K562 (cell line): Measurements from ENCODE around the gene SORCS2. TPM values are rescaled to one million over a fixed set of nuclear protein-coding genes. Genes with fewer than 3 reads are reported as not detected.

Source experiments
- ATAC-seq: fragments of 200-7000 bp; cut with Tn5 transposase; 3 replicates; pipeline ENCODE4 v1.9.1; 2020; ENCODE audit warnings: moderate library complexity
- BruUV-seq: library from RNA; stranded (reverse); fragments of 400-500 nt; replicated peaks from 2 replicates; lab custom pipeline; 2021; lab: Mats Ljungman, UMichigan
- CTCF ChIA-PET: fragments of 300-600 bp; formaldehyde crosslinking; extraction: SDS; loops from one replicate; lab custom pipeline; 2021; ENCODE audit warnings: low intra/inter-chr PET ratio; lab: Yijun Ruan, JAX
- POLR2A ChIA-PET: fragments of 300-600, 350-650 bp; sonication (Branson Sonifier 250); formaldehyde crosslinking; extraction: SDS; loops from one replicate; lab custom pipeline; 2021; ENCODE audit warnings: antibody characterized with exemption, inconsistent platforms; lab: Yijun Ruan, JAX
- DNase-seq, 4 experiments: peaks; one replicate each; pipeline versions ENCODE4 v3.0.0 to v3.0.0-alpha.2; 2011 to 2018; ENCODE audit warnings: low spot score in 3 of 4, mixed read lengths in 3 of 4; ENCODE audit errors: extremely low read depth in 1 of 4
- FAIRE-seq: peaks from 2 replicates; lab custom pipeline; 2011; peaks lifted over from hg19 to GRCh38; lab: Jason Lieb, UNC
- H2AFZ ChIP-seq: 2 replicates; pipeline ENCODE4 v1.6.0; 2011; ENCODE audit warnings: low read depth, low read length, control low read depth, inconsistent platforms
- H3K27ac ChIP-seq: fragments of 200-600 bp; 3 replicates; pipeline ENCODE4 v1.8.0; 2011; ENCODE audit warnings: low read depth, mild to moderate bottlenecking, control low read depth, inconsistent platforms, low read length, moderate library complexity, mixed read lengths; ENCODE audit errors: extremely low read depth
- H3K27me3 ChIP-seq, 2 experiments: fragments of 300-600 bp in 1 of 2; 2 replicates in 1 of 2; 3 replicates in 1 of 2; pipeline versions ENCODE4 v1.6.0 to v1.8.0; 2011; ENCODE audit warnings: inconsistent platforms in 2 of 2, low read length in 2 of 2, mild to moderate bottlenecking in 1 of 2, mixed read lengths in 1 of 2, moderate library complexity in 1 of 2; ENCODE audit not compliant: control insufficient read depth in 2 of 2, insufficient read depth in 2 of 2
- H3K36me3 ChIP-seq: fragments of 300-600 bp; 3 replicates; pipeline ENCODE4 v1.8.0; 2011; ENCODE audit warnings: mild to moderate bottlenecking, low read length, inconsistent platforms; ENCODE audit not compliant: control insufficient read depth, insufficient read depth
- H3K4me1 ChIP-seq, 2 experiments: fragments of 200-600 bp in 1 of 2; replicated peaks in 1 of 2; 2 replicates in 1 of 2; 3 replicates in 1 of 2; pipeline versions ENCODE4 v1.5.1 to v1.8.0; 2011; ENCODE audit warnings: inconsistent platforms in 2 of 2, low read length in 2 of 2, mild to moderate bottlenecking in 1 of 2, mixed read lengths in 1 of 2, moderate library complexity in 1 of 2; ENCODE audit not compliant: control insufficient read depth in 2 of 2, insufficient read depth in 2 of 2
- H3K4me2 ChIP-seq: 2 replicates; pipeline ENCODE4 v1.6.1; 2011; ENCODE audit warnings: low read length, control low read depth, inconsistent platforms, mixed read lengths; ENCODE audit not compliant: insufficient read depth
- H3K4me3 ChIP-seq: fragments of 200-600 bp; sonication (generic), shearing (Covaris generic); 2 replicates; pipeline ENCODE4 v1.5.1; 2016; ENCODE audit warnings: control low read depth, inconsistent platforms
- H3K79me2 ChIP-seq: fragments of 200-600 bp; 3 replicates; pipeline ENCODE4 v1.8.0; 2011; ENCODE audit warnings: low read length, inconsistent platforms; ENCODE audit not compliant: control insufficient read depth, insufficient read depth
- H3K9ac ChIP-seq, 2 experiments: 2 replicates each; pipeline versions ENCODE4 v1.6.0 to v1.6.1; 2011; ENCODE audit warnings: low read depth in 2 of 2, low read length in 2 of 2, control low read depth in 1 of 2, inconsistent platforms in 1 of 2, mild to moderate bottlenecking in 1 of 2, mixed read lengths in 1 of 2; ENCODE audit not compliant: insufficient read depth in 1 of 2
- H3K9me1 ChIP-seq: one replicate; pipeline ENCODE4 v1.6.0; 2011; ENCODE audit warnings: inconsistent platforms, mild to moderate bottlenecking, low read length, moderate library complexity; ENCODE audit not compliant: control insufficient read depth, insufficient read depth
- H3K9me3 ChIP-seq: replicated peaks from 2 replicates; pipeline ENCODE4 v1.5.1; 2011; ENCODE audit warnings: low read depth, low read length, inconsistent platforms; ENCODE audit not compliant: control insufficient read depth, insufficient read depth
- H4K20me1 ChIP-seq: replicated peaks from 2 replicates; pipeline ENCODE4 v1.6.1; 2011; ENCODE audit warnings: low read length, inconsistent platforms, mixed read lengths; ENCODE audit not compliant: control insufficient read depth, insufficient read depth
- CBX2 ChIP-seq: fragments of 200-600 bp; sonication (generic); IDR thresholded peaks from one replicate; pipeline ENCODE4 v1.6.1; 2012; ENCODE audit warnings: mild to moderate bottlenecking, low read length, inconsistent platforms; ENCODE audit not compliant: insufficient read depth, poor library complexity, severe bottlenecking
- RBM15 ChIP-seq: fragments of 200-400 bp; formaldehyde crosslinking; IDR thresholded peaks from 2 replicates; pipeline ENCODE4 v1.6.1; 2018; ENCODE audit warnings: mild to moderate bottlenecking, low read length, moderate library complexity; ENCODE audit not compliant: insufficient read depth
- TARDBP ChIP-seq: fragments of 450-650 bp; IDR thresholded peaks from 2 replicates; pipeline ENCODE4 v1.6.1; 2016
- TGIF2 ChIP-seq: sonication (generic); formaldehyde crosslinking; IDR thresholded peaks from 2 replicates; pipeline ENCODE4 v1.8.1; 2022; ENCODE audit warnings: mild to moderate bottlenecking, missing genetic modification reagents, moderate library complexity
- ZKSCAN8 ChIP-seq: fragments of 200-800 bp; sonication (Bioruptor generic); IDR thresholded peaks from 2 replicates; pipeline ENCODE4 v1.6.1; 2016; ENCODE audit warnings: missing genetic modification characterization, missing compliant biosample characterization
- ZNF133 ChIP-seq: fragments of 250-450 bp; sonication (Bioruptor Pico); IDR thresholded peaks from 2 replicates; pipeline ENCODE4 v1.4.0; 2020; ENCODE audit warnings: mild to moderate bottlenecking
- ZNF239 ChIP-seq: fragments of 250-450 bp; sonication (Bioruptor Pico); IDR thresholded peaks from 2 replicates; pipeline ENCODE4 v1.4.0; 2020; ENCODE audit warnings: mild to moderate bottlenecking
- ZNF696 ChIP-seq: fragments of 250-450 bp; sonication (Bioruptor Pico); conservative IDR thresholded peaks from 2 replicates; pipeline ENCODE4 v1.4.0; 2020; ENCODE audit warnings: mild to moderate bottlenecking, moderate library complexity
- WGBS: fragments of 100-300 bp; shearing (Covaris generic); methylation state at CpG from one replicate; pipeline ENCODE4 v1.1.6; 2016; ENCODE audit warnings: low coverage, mixed read lengths; ENCODE audit not compliant: insufficient coverage; ENCODE audit errors: missing lambda C conversion rate; 5-methylcytosine and 5-hydroxymethylcytosine counted together
- in situ Hi-C: fragments of 300-500 bp; cut with MboI; formaldehyde crosslinking; loops from 4 replicates; pipeline ENCODE4 v1.15.0; 2018; ENCODE audit warnings: inconsistent platforms, mixed read lengths
- intact Hi-C: fragments of 100-400 bp; cut with micrococcal nuclease; formaldehyde crosslinking; loops from 2 replicates; pipeline ENCODE4 v1.14.2; 2022
- polyA plus RNA-seq, 8 experiments: library from polyadenylated mRNA; depleted of rRNA in 4 of 8; stranded (reverse) in 5 of 8; unstranded in 3 of 8; fragments of >200 nt; fragmentation: Nextera tagmentation in 2 of 8; fragmentation: Illumina TruSeq in 1 of 8; extraction: Ambion mirVana in 2 of 8; extraction: Trizol in 1 of 8; gene quantifications; 2 replicates each; pipeline versions ENCODE4 v1.2.1 to v1.2.3, GENCODE V29; 2011 to 2014; ENCODE audit warnings: inconsistent platforms in 1 of 8, missing spikeins in 1 of 8
- total RNA-seq, 7 experiments: library from RNA; depleted of rRNA in 6 of 7; stranded (reverse); fragments of >200 nt in 6 of 7; fragmentation: Illumina TruSeq in 2 of 7; extraction: Trizol in 2 of 7; gene quantifications; 2 replicates each; pipeline versions ENCODE4 v1.2.1 to v1.2.3, GENCODE V29; 2011 to 2021; ENCODE audit warnings: low replicate concordance in 1 of 7
- TF ChIP-seq, protein P1 (sequence below): fragments of 450-650 bp; IDR thresholded peaks from 2 replicates; pipeline ENCODE4 v1.6.1; 2017; ENCODE audit warnings: antibody characterized with exemption

The SORCS2 gene
- total and polyA plus RNA-seq, 9 of the 15 experiments (the other 6 are each of a cell fraction or from before 2014, with no cell fraction given) = not detected

DNA sequence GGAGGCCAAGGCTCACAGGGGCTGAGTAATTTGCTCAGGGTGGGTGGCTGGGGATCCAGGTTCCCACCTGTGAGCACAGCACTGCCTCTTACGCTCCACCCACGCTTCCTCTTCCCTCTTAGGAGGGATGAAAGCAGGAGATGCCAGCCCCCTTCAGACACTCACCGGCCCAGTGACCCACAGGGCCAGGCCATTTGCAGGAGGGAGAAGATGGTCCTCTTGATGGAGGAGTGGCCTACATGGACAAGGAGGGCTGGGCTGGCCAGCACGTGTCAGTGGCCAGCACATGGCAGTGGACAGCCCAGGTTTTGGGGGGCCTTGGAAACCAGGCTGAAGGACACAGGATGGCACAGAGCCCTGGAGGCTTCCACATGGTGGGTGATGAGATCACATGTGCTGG is 350.4 kb downstream of the SORCS2 start:
- intact Hi-C loops = no loop called here
- no peaks in the 10 kb centered on the region for H3K9me3 ChIP-seq
- WGBS = 0% methylated on average over 4 of the region's 4 CpGs
- no peak overlapping the region for H3K9ac ChIP-seq
- no peak overlapping the region for H3K4me3 ChIP-seq
- no peak for ATAC-seq
- H3K4me2 ChIP-seq = no peak overlapping the region
- in situ Hi-C loops = no loop called here
- no peaks in the 10 kb centered on the region for H3K36me3 ChIP-seq
- no peaks in the 10 kb centered on the region for H3K9me1 ChIP-seq
- no TSS peak for BruUV-seq
- H3K4me1 ChIP-seq = no peaks in the 10 kb centered on the region
- no peak for FAIRE-seq
- H3K27me3 ChIP-seq = no peaks in the 10 kb centered on the region; a peak in 1 of 5 replicates
- H3K27ac ChIP-seq = no peak overlapping the region
- no peak for DNase-seq
- POLR2A ChIA-PET = no interaction called here
- TF ChIP-seq RBM15 (no peak), CBX2 (no peak), TGIF2 (CRISPR knock-in tag) (no peak), ZNF696 (CRISPR knock-in tag) (no peak), ZKSCAN8 (CRISPR knock-in tag) (no peak), TARDBP (no peak), ZNF239 (CRISPR knock-in tag) (no peak), ZNF133 (CRISPR knock-in tag) (no peak)
- TF ChIP-seq, protein P1, sequence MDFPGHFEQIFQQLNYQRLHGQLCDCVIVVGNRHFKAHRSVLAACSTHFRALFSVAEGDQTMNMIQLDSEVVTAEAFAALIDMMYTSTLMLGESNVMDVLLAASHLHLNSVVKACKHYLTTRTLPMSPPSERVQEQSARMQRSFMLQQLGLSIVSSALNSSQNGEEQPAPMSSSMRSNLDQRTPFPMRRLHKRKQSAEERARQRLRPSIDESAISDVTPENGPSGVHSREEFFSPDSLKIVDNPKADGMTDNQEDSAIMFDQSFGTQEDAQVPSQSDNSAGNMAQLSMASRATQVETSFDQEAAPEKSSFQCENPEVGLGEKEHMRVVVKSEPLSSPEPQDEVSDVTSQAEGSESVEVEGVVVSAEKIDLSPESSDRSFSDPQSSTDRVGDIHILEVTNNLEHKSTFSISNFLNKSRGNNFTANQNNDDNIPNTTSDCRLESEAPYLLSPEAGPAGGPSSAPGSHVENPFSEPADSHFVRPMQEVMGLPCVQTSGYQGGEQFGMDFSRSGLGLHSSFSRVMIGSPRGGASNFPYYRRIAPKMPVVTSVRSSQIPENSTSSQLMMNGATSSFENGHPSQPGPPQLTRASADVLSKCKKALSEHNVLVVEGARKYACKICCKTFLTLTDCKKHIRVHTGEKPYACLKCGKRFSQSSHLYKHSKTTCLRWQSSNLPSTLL = no peak
- TF ChIP-seq, all 486 proteins: peak for 0
- Histone ChIP-seq H4K20me1 (no peaks in the 10 kb centered on the region), H3K79me2 (no peaks in the 10 kb centered on the region), H2AFZ (no peak overlapping the region)
- CTCF ChIA-PET = no interaction called here
